NT2/D1 (cell line): ENCODE results near the gene EFHC1.

ENCODE experiments used
- SUZ12 ChIP-seq: IDR thresholded peaks from 2 replicates; pipeline ENCODE4 v1.6.1; 2011; ENCODE audit not compliant: insufficient read length, insufficient read depth; ENCODE audit errors: extremely low read depth
- ZNF274 ChIP-seq: IDR thresholded peaks from 2 replicates; pipeline ENCODE4 v1.6.1; 2011; ENCODE audit warnings: mild to moderate bottlenecking, low read depth, low read length

GRCh38 chr6:52539607-52540006 is 119.5 kb downstream of the EFHC1 start:
- TF ChIP-seq SUZ12 (no peak), ZNF274 (no peak)
